Smooth muscle cell (in vitro differentiated cells): ENCODE results near the gene VPS50. TPM values are rescaled to one million over a fixed set of nuclear protein-coding genes. Genes with fewer than 3 reads are reported as not detected.
A peak's percentile ranks its signal among the peaks of the same experiment; 100 is the strongest.

Experiments
- DNase-seq: peaks from one replicate; lab custom pipeline; 2025; ENCODE audit not compliant: unreplicated experiment; lab: John Stamatoyannopoulos, UW
- H2AFZ ChIP-seq: fragments of 200-600 bp; sonication (generic); 2 replicates; pipeline ENCODE4 v1.6.0; 2016; ENCODE audit warnings: antibody characterized with exemption, low read depth, mild to moderate bottlenecking
- H3F3A ChIP-seq: fragments of 200-600 bp; sonication (generic); 2 replicates; pipeline ENCODE4 v1.6.0; 2017; ENCODE audit warnings: antibody characterized with exemption, low read depth
- H3K27ac ChIP-seq: fragments of 200-600 bp; sonication (generic); 2 replicates; pipeline ENCODE4 v1.5.1; 2016; ENCODE audit warnings: low read depth, mild to moderate bottlenecking
- H3K27me3 ChIP-seq: fragments of 200-600 bp; sonication (generic); 2 replicates; pipeline ENCODE4 v1.6.1; 2016; ENCODE audit warnings: low read depth, mild to moderate bottlenecking
- H3K36me3 ChIP-seq: fragments of 200-600 bp; sonication (generic); 2 replicates; pipeline ENCODE4 v1.5.1; 2016; ENCODE audit warnings: low read depth
- H3K4me1 ChIP-seq: fragments of 200-600 bp; sonication (generic); 2 replicates; pipeline ENCODE4 v1.5.1; 2016; ENCODE audit warnings: low read depth
- H3K4me2 ChIP-seq: fragments of 200-600 bp; sonication (generic); 2 replicates; pipeline ENCODE4 v1.6.0; 2016; ENCODE audit warnings: mild to moderate bottlenecking
- H3K4me3 ChIP-seq: fragments of 200-600 bp; sonication (generic); 2 replicates; pipeline ENCODE4 v1.5.1; 2016; ENCODE audit warnings: mild to moderate bottlenecking
- H3K79me2 ChIP-seq: fragments of 200-600 bp; sonication (generic); 2 replicates; pipeline ENCODE4 v1.6.0; 2016; ENCODE audit warnings: low read depth, mild to moderate bottlenecking
- H3K9ac ChIP-seq: fragments of 200-600 bp; sonication (generic); 2 replicates; pipeline ENCODE4 v1.6.0; 2016; ENCODE audit warnings: low read depth
- H3K9me3 ChIP-seq: fragments of 200-600 bp; sonication (generic); replicated peaks from 2 replicates; pipeline ENCODE4 v1.5.1; 2016; ENCODE audit warnings: low read depth
- H4K20me1 ChIP-seq: fragments of 200-600 bp; sonication (generic); 2 replicates; pipeline ENCODE4 v1.6.0; 2016; ENCODE audit warnings: low read depth
- CTCF ChIP-seq: fragments of 200-600 bp; sonication (generic); IDR thresholded peaks from 2 replicates; pipeline ENCODE4 v1.5.1; 2017; ENCODE audit warnings: borderline replicate concordance, mild to moderate bottlenecking, antibody characterized with exemption; ENCODE audit not compliant: insufficient read depth, poor library complexity, severe bottlenecking
- WGBS: methylation state at CpG from one replicate; pipeline ENCODE4 v1.1.7; 2016; ENCODE audit warnings: low lambda C conversion rate; 5-methylcytosine and 5-hydroxymethylcytosine counted together
- polyA plus RNA-seq: library from polyadenylated mRNA; unstranded; fragments of >200 nt; fragmentation: Nextera tagmentation; extraction: Ambion mirVana; gene quantifications from 2 replicates; pipeline ENCODE4 v1.2.1, GENCODE V29; 2016
- total RNA-seq: library from RNA; depleted of rRNA; stranded (reverse); fragments of >200 nt; gene quantifications from 2 replicates; pipeline ENCODE4 v1.2.3, GENCODE V29; 2014

Gene VPS50
- total and polyA plus RNA-seq, 2 experiments from 2014 or later: 7.7 to 26.7 TPM

GRCh38 chr7:93262535-93262934, 30.4 kb downstream of the VPS50 start:
- no peaks in the 10 kb centered on the region for H3K79me2 ChIP-seq
- H3K9me3 ChIP-seq: no peaks in the 10 kb centered on the region
- WGBS: 100% methylated on average over 1 of the region's 1 CpG
- no peaks in the 10 kb centered on the region for H3F3A ChIP-seq
- no peaks in the 10 kb centered on the region for H3K4me1 ChIP-seq
- H3K9ac ChIP-seq: no peak overlapping the region
- TF ChIP-seq CTCF: no peak
- no peaks in the 10 kb centered on the region for H4K20me1 ChIP-seq
- DNase-seq: no peak
- H3K4me3 ChIP-seq: no peak overlapping the region
- H3K36me3 ChIP-seq: no peaks in the 10 kb centered on the region
- H3K4me2 ChIP-seq: no peak overlapping the region
- H3K27me3 ChIP-seq: no peaks in the 10 kb centered on the region
- no peak overlapping the region for H3K27ac ChIP-seq
- no peak overlapping the region for H2AFZ ChIP-seq

GRCh38 chr7:93265220-93265619, 33.1 kb downstream of the VPS50 start:
- no peaks in the 10 kb centered on the region for H3K4me1 ChIP-seq
- H3K4me3 ChIP-seq: no peak overlapping the region
- DNase-seq: no peak
- no peak overlapping the region for H3K9ac ChIP-seq
- peak overlapping the region; percentile 62 for H3K4me2 ChIP-seq
- H3K27ac ChIP-seq: peak overlapping the region; percentile 17
- H2AFZ ChIP-seq: no peak overlapping the region
- H3F3A ChIP-seq: no peaks in the 10 kb centered on the region
- H4K20me1 ChIP-seq: no peaks in the 10 kb centered on the region
- no peaks in the 10 kb centered on the region for H3K27me3 ChIP-seq
- no peaks in the 10 kb centered on the region for H3K9me3 ChIP-seq
- TF ChIP-seq CTCF: no peak
- H3K79me2 ChIP-seq: no peaks in the 10 kb centered on the region
- WGBS: 43% methylated on average over 4 of the region's 4 CpGs
- no peaks in the 10 kb centered on the region for H3K36me3 ChIP-seq

- DNase-seq: no peak
- H3K9ac ChIP-seq: no peak overlapping the region
- WGBS: 100% methylated on average over 1 of the region's 1 CpG
These were observed 47.4 kb downstream of the VPS50 start for GRCh38 chr7:93279541-93279940.

More at GRCh38 chr7:93279541-93279940, 47.4 kb downstream of the VPS50 start:
- Histone ChIP-seq H3K27me3 (no peaks in the 10 kb centered on the region), H3K36me3 (no peaks in the 10 kb centered on the region), H3K79me2 (no peaks in the 10 kb centered on the region), H3K9me3 (no peaks in the 10 kb centered on the region), H3F3A (no peaks in the 10 kb centered on the region), H3K4me3 (no peak overlapping the region), H3K4me2 (no peak overlapping the region), H3K27ac (no peak overlapping the region), H2AFZ (no peak overlapping the region), H4K20me1 (no peaks in the 10 kb centered on the region), H3K4me1 (no peaks in the 10 kb centered on the region)
- TF ChIP-seq CTCF: no peak
